HCT116 (cell line): ENCODE data around the gene IAH1.

Source experiments
- CTCF ChIP-seq, 3 experiments: fragments of 200-600 bp in 1 of 3; sonication (generic) in 1 of 3; IDR thresholded peaks in 2 of 3; conservative IDR thresholded peaks in 1 of 3; 2 replicates each; pipeline ENCODE4 v1.5.1; 2012 to 2017; ENCODE audit warnings: low read depth in 2 of 3, low read length in 2 of 3, antibody characterized with exemption in 1 of 3, borderline replicate concordance in 1 of 3, control low read depth in 1 of 3, mild to moderate bottlenecking in 1 of 3, mixed read lengths in 1 of 3, mixed run types in 1 of 3, moderate library complexity in 1 of 3; ENCODE audit not compliant: insufficient read depth in 1 of 3
- EZH2 ChIP-seq: fragments of 200-600 bp; sonication (generic); IDR thresholded peaks from 2 replicates; pipeline ENCODE4 v1.6.1; 2017; ENCODE audit warnings: antibody characterized with exemption, mixed run types
- EZH2phosphoT487 ChIP-seq: fragments of 200-600 bp; IDR thresholded peaks from 2 replicates; pipeline ENCODE4 v1.6.1; 2018; ENCODE audit warnings: antibody characterized with exemption, borderline replicate concordance
- POLR2AphosphoS5 ChIP-seq: IDR thresholded peaks from 2 replicates; pipeline ENCODE4 v1.6.1; 2011; ENCODE audit warnings: mild to moderate bottlenecking, low read depth, low read length, moderate library complexity
- ZNF274 ChIP-seq: fragments of 200-500 bp; sonication (Bioruptor generic); IDR thresholded peaks from 2 replicates; pipeline ENCODE4 v1.6.1; 2014; ENCODE audit warnings: mild to moderate bottlenecking, low read depth, low read length, inconsistent platforms

GRCh38 chr2:9480157-9480556 is 5.8 kb downstream of the IAH1 start:
- TF ChIP-seq EZH2phosphoT487 = no peak
- no peak for TF ChIP-seq ZNF274
- no peak for TF ChIP-seq CTCF (IDR thresholded peaks at IDR 0.05 in 2 of 3, conservative IDR thresholded peaks at IDR 0.05 in 1 of 3; ENCODE audit: borderline replicate concordance in 1 of 3, insufficient read depth in 1 of 3, low read depth in 2 of 3, low read length in 2 of 3)
- TF ChIP-seq EZH2 = no peak
- TF ChIP-seq POLR2AphosphoS5 = no peak
